ENCODE results near the gene TEAD1.

The TEAD1 gene

GRCh38 chr11:12971955-12972354 lies 297.7 kb downstream of the TEAD1 start:
- DNase-seq (ENCODE audit: low read depth in 2 of 3, low spot score in 2 of 3) = no peak

GRCh38 chr11:12973528-12974181 lies 299.4 kb downstream of the TEAD1 start:
- DNase-seq (ENCODE audit: low read depth in 2 of 3, low spot score in 2 of 3) = no peak

- no peak for DNase-seq (ENCODE audit: low read depth in 2 of 3, low spot score in 2 of 3)
Observed at GRCh38 chr11:12975195-12975594, 301.0 kb downstream of the TEAD1 start.

GRCh38 chr11:12979928-12980689 lies 305.9 kb downstream of the TEAD1 start:
- no peak for DNase-seq (ENCODE audit: low read depth in 2 of 3, low spot score in 2 of 3)

GRCh38 chr11:12981676-12982522 lies 307.7 kb downstream of the TEAD1 start:
- no peak for DNase-seq (ENCODE audit: low read depth in 2 of 3, low spot score in 2 of 3)

DNA sequence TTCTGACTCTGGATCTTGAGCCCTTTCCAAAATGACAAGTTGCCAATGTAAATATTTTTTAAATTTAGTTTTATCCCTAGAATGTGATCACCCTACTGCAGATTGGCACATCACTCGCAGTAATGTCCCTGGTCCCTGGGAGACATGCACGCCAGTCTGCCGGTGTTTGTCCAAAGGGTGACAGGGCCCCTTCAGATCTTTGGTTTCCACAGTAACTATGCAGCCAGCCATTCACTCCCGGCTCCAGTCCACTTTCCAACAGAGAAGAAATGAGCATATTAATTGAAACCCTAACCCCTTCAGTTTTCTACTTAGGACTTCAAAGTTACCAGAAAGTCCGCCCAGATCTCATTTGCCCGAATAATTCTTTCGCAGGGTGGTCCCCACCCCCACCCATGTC lies 309.1 kb downstream of the TEAD1 start:
- no peak for DNase-seq (ENCODE audit: low read depth in 2 of 3, low spot score in 2 of 3)

DNA sequence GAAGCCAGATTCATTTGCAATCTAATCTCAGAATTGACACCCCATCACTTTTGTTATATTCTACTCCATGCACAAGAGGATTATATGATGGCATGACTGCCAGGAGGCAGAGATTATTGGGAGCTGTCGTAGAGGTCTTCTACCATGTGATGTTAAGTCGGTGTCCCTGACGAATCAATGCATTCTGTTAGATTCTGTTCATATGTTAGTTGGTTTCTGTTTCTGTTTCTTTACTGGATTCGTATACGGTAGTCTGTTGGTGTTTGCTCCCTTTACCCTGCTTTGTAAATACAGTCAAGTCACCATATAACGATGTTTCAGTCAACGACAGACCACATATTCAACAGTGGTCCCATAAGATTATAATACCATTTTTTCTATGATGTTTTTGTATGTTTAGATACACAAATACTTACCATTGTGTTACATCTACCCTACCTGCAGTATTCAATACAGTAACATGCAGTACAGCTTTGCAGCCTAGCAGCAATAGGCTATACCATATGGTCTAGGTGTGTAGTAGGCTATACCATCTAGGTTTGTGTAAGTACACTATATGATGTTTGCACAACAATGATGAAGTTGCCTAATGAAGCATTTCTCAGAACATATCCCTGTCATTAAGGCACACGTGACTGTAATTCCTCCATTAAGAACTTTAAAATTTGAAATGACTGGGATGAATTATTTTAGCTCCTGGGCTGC lies 312.1 kb downstream of the TEAD1 start:
- DNase-seq (ENCODE audit: low read depth in 2 of 3, low spot score in 2 of 3) = no peak

- DNase-seq (ENCODE audit: low read depth in 2 of 3, low spot score in 2 of 3) = no peak
Observed at GRCh38 chr11:12989428-12990161, 315.4 kb downstream of the TEAD1 start.

- no peak for DNase-seq (ENCODE audit: low read depth in 2 of 3, low spot score in 2 of 3)
Observed at GRCh38 chr11:12990162-12990480, 315.9 kb downstream of the TEAD1 start.

GRCh38 chr11:12991426-12991825 lies 317.2 kb downstream of the TEAD1 start:
- no peak for DNase-seq (ENCODE audit: low read depth in 2 of 3, low spot score in 2 of 3)

- no peak for DNase-seq (ENCODE audit: low read depth in 2 of 3, low spot score in 2 of 3)
Observed at GRCh38 chr11:12993626-12994025, 319.4 kb downstream of the TEAD1 start.

Measured in activated CD8-positive, alpha-beta memory T cell treated with anti-CD3 and anti-CD28 coated beads for 48 hours (primary cell).